Activated CD4-positive, alpha-beta T cell treated with anti-CD3 and anti-CD28 coated beads, Interleukin-2, amount 10 ng/mL, durations not matched to agents 7 days and 5 days (primary cell): ENCODE results near the gene LHX4. TPM values are rescaled to one million over a fixed set of nuclear protein-coding genes. Genes with fewer than 3 reads are reported as not detected.

Experiments
- CTCF ChIA-PET: fragments of 350-600 bp; sonication (Branson Sonifier 250); formaldehyde crosslinking; loops from one replicate; lab custom pipeline; 2021; ENCODE audit warnings: antibody characterized with exemption; lab: Charles Lee
- POLR2A ChIA-PET: fragments of 350-600 bp; sonication (Branson Sonifier 250); formaldehyde crosslinking; loops from one replicate; lab custom pipeline; 2021; ENCODE audit warnings: antibody characterized with exemption; lab: Charles Lee
- DNase-seq: peaks from one replicate; pipeline ENCODE4 v3.0.0-alpha.2; 2020
- H3K27ac Mint-ChIP-seq: one replicate; pipeline ENCODE4 v1.8.0; 2021; ENCODE audit warnings: mild to moderate bottlenecking, moderate library complexity, mixed read lengths
- H3K27me3 Mint-ChIP-seq: one replicate; pipeline ENCODE4 v1.8.0; 2021; ENCODE audit warnings: mixed read lengths
- H3K36me3 Mint-ChIP-seq: one replicate; pipeline ENCODE4 v1.8.0; 2021; ENCODE audit warnings: low read depth, mixed read lengths
- H3K4me1 Mint-ChIP-seq: one replicate; pipeline ENCODE4 v1.8.0; 2021; ENCODE audit warnings: mixed read lengths
- H3K4me3 Mint-ChIP-seq: one replicate; pipeline ENCODE4 v1.8.0; 2021; ENCODE audit warnings: mild to moderate bottlenecking, moderate library complexity, mixed read lengths
- H3K9me3 Mint-ChIP-seq: one replicate; pipeline ENCODE4 v1.8.0; 2021; ENCODE audit warnings: mixed read lengths
- total RNA-seq, 2 experiments: library from RNA; stranded (reverse); gene quantifications; one replicate each; pipeline ENCODE4 v1.2.3, GENCODE V29; 2021

LHX4 gene
- total RNA-seq, 2 experiments from 2014 or later = not detected

GRCh38 chr1:180218806-180219765 lies 11.0 kb upstream of the LHX4 start:
- no peak for DNase-seq
- Mint-ChIP-seq H3K4me3 (no peak overlapping the region), H3K9me3 (no peaks in the 10 kb centered on the region), H3K27me3 (peaks cover 28% of the 10 kb centered on the region), H3K36me3 (no peaks in the 10 kb centered on the region), H3K27ac (no peak overlapping the region), H3K4me1 (peaks cover 2% of the 10 kb centered on the region)
- ChIA-PET CTCF (interaction anchor here (2.0 kb wide), 1 partner anchor 40 kb away, joined by 6 read pairs; no protein-coding TSS in a partner anchor), POLR2A (no interaction called here)

- POLR2A ChIA-PET = no interaction called here
- no peaks in the 10 kb centered on the region for H3K4me1 Mint-ChIP-seq
- no peak overlapping the region for H3K4me3 Mint-ChIP-seq
- H3K27ac Mint-ChIP-seq = no peak overlapping the region
- CTCF ChIA-PET = interaction anchor here (1.3 kb wide), 1 partner anchor 30 kb away, joined by 4 read pairs; no protein-coding TSS in a partner anchor
- H3K36me3 Mint-ChIP-seq = no peaks in the 10 kb centered on the region
- H3K9me3 Mint-ChIP-seq = no peaks in the 10 kb centered on the region
- H3K27me3 Mint-ChIP-seq = peaks cover 35% of the 10 kb centered on the region
- DNase-seq = no peak
Measured at GRCh38 chr1:180219776-180220175, 10.3 kb upstream of the LHX4 start.

DNA sequence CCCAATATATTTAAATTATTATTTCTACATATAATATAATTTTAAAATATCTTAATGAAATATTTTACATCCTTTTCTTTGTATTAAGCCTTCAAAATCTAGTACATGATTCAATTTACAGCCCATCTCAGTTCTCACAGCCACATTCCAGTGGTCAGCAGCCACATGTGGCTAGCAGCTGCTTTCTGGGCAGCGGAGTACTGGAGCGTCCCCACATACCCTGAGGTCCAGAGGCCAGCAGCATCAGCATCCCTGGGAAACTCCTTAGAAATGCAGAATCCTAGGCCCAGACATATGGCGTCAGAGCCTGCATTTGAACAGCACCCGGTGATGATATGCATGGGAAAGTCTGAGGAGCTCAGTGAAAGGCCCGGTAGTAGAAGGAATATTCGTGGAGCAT lies 8.6 kb upstream of the LHX4 start:
- CTCF ChIA-PET = no interaction called here
- H3K27ac Mint-ChIP-seq = no peak overlapping the region

GRCh38 chr1:180224902-180225301 lies 5.2 kb upstream of the LHX4 start:
- CTCF ChIA-PET = interaction anchor here (0.6 to 1.0 kb wide), 3 partner anchors 16 to 224 kb away, joined by 3 read pairs; no protein-coding TSS in a partner anchor
- peaks cover 8% of the 10 kb centered on the region for H3K4me1 Mint-ChIP-seq
- DNase-seq = no peak
- H3K27me3 Mint-ChIP-seq = peaks cover 72% of the 10 kb centered on the region
- H3K4me3 Mint-ChIP-seq = no peak overlapping the region
- H3K9me3 Mint-ChIP-seq = no peaks in the 10 kb centered on the region
- POLR2A ChIA-PET = no interaction called here
- H3K27ac Mint-ChIP-seq = no peak overlapping the region
- H3K36me3 Mint-ChIP-seq = no peaks in the 10 kb centered on the region

More for the DNA sequence above, 8.6 kb upstream of the LHX4 start:
- no peak for DNase-seq
- H3K4me3 Mint-ChIP-seq = no peak overlapping the region
- H3K9me3 Mint-ChIP-seq = no peaks in the 10 kb centered on the region
- peaks cover 49% of the 10 kb centered on the region for H3K27me3 Mint-ChIP-seq
- no peaks in the 10 kb centered on the region for H3K36me3 Mint-ChIP-seq
- H3K4me1 Mint-ChIP-seq = no peaks in the 10 kb centered on the region
- POLR2A ChIA-PET = no interaction called here

- peaks cover 73% of the 10 kb centered on the region for H3K27me3 Mint-ChIP-seq
- no peaks in the 10 kb centered on the region for H3K36me3 Mint-ChIP-seq
- DNase-seq = no peak
- POLR2A ChIA-PET = no interaction called here
- no peak overlapping the region for H3K4me3 Mint-ChIP-seq
- H3K9me3 Mint-ChIP-seq = no peaks in the 10 kb centered on the region
- H3K27ac Mint-ChIP-seq = no peak overlapping the region
- CTCF ChIA-PET = interaction anchor here (0.6 to 1.0 kb wide), 3 partner anchors 16 to 223 kb away, joined by 3 read pairs; no protein-coding TSS in a partner anchor
- H3K4me1 Mint-ChIP-seq = peaks cover 8% of the 10 kb centered on the region
Measured at GRCh38 chr1:180225403-180225802, 4.7 kb upstream of the LHX4 start.

DNA sequence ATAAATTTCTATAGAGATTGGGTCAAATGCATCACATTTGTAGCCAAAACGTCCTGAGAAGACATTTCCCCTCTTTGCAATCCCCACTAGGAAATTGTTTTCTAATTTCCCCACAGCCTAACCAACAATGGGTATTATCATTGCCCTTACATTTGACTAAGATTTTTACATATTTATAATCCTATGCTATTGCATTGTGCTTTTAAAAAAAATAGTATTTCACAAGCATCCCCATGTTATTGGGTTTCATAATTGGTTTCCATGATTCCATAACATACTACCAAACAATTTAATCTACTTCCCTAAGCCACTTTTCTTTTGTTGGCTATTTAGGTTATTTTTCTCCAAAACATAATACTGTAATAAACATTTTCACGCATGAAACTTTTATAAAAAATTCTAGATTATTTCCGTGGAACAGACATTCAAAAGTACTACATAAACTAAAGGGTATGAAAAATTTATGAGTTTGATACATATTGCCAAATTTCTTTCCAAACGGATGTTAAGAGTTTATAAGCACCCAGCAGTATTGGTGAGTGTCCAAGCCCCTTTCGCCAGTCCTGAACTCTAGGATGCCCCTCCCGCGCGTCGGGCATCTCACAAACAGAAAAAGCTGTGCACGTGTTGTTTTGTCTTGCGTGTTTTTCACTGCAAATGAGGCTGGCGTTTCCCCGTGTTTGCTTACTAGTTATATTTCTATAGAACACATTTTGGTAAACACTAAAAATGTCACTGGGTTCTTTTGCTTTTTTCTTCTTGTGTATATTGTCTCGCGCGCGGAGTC lies 2.0 kb upstream of the LHX4 start:
- Mint-ChIP-seq H3K27me3 (peaks cover 76% of the 10 kb centered on the region), H3K36me3 (no peaks in the 10 kb centered on the region)

DNA sequence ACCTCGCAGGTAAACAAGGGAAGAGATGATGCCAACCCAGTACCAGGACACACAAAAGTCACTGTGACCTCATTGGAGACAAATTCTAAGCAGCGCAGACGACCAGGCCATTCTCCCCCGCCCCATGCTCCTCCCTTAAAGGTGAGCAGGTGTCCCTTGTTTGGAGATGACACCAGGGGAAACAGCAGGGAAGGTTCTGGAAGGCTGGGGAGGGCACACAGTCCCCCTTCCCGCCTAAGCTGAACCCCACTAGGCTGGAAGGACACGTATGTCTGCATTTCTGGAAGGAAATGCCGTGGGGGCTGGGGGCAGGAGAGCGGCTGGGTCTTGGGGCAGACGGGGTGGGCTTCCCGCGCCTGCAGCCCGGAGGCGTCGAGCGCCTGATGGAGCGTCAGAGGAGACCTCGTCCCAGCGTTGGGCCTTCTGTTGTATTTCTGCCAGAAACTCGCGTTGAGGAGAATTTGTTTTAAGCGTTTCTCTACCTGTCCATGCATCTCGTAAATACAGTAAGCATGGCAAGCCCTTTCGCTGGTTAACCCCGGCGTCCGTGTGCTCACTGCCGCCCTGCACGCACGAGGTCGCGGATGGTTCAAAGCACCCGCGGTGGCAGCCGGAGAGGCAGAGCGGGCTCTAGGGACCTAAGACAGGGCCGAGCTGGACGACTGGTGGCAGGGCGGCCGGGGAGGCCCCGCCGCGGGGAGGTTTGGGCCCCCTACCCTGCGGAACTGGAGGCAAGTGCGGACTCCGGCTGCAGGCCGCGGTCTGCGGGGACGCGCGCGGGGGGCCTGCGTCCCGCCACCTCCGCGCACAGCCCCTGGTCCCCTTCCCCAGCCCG lies 1.2 kb upstream of the LHX4 start:
- no peaks in the 10 kb centered on the region for H3K36me3 Mint-ChIP-seq
- DNase-seq = no peak
- peak overlapping the region; percentile 62 for H3K4me3 Mint-ChIP-seq
- ChIA-PET POLR2A (no interaction called here), CTCF (interaction anchor here (0.7 kb wide), 1 partner anchor 12 kb away, joined by 3 read pairs; no protein-coding TSS in a partner anchor)
- no peak overlapping the region for H3K27ac Mint-ChIP-seq
- H3K9me3 Mint-ChIP-seq = no peaks in the 10 kb centered on the region
- H3K4me1 Mint-ChIP-seq = peaks cover 18% of the 10 kb centered on the region
- H3K27me3 Mint-ChIP-seq = peaks cover 77% of the 10 kb centered on the region

More for the DNA sequence above, 2.0 kb upstream of the LHX4 start:
- Mint-ChIP-seq H3K9me3 (no peaks in the 10 kb centered on the region), H3K27ac (no peak overlapping the region), H3K4me1 (peaks cover 16% of the 10 kb centered on the region), H3K4me3 (peak overlapping the region; percentile 62)
- ChIA-PET POLR2A (no interaction called here), CTCF (interaction anchor here (0.7 kb wide), 1 partner anchor 13 kb away, joined by 3 read pairs; no protein-coding TSS in a partner anchor)
- DNase-seq = no peak

- H3K36me3 Mint-ChIP-seq = no peaks in the 10 kb centered on the region
- DNase-seq = no peak
- H3K27ac Mint-ChIP-seq = no peak overlapping the region
- H3K27me3 Mint-ChIP-seq = peaks cover 76% of the 10 kb centered on the region
- peak overlapping the region; percentile 66 for H3K4me3 Mint-ChIP-seq
- no peaks in the 10 kb centered on the region for H3K9me3 Mint-ChIP-seq
- ChIA-PET POLR2A (no interaction called here), CTCF (interaction anchor here (1.0 kb wide), 1 partner anchor 23 kb away, joined by 3 read pairs; no protein-coding TSS in a partner anchor)
- peaks cover 27% of the 10 kb centered on the region for H3K4me1 Mint-ChIP-seq
Measured at GRCh38 chr1:180230416-180230790, 339 bp downstream of the LHX4 start.

- CTCF ChIA-PET = interaction anchor here (0.9 to 1.6 kb wide), 4 partner anchors 17 to 43 kb away, joined by 3 to 4 read pairs (median 3); no protein-coding TSS in a partner anchor
- H3K36me3 Mint-ChIP-seq = no peaks in the 10 kb centered on the region
- peaks cover 76% of the 10 kb centered on the region for H3K27me3 Mint-ChIP-seq
- H3K4me3 Mint-ChIP-seq = peak overlapping the region; percentile 60
- H3K9me3 Mint-ChIP-seq = no peaks in the 10 kb centered on the region
- peaks cover 30% of the 10 kb centered on the region for H3K4me1 Mint-ChIP-seq
- no peak for DNase-seq
- POLR2A ChIA-PET = no interaction called here
- H3K27ac Mint-ChIP-seq = no peak overlapping the region
Measured at GRCh38 chr1:180230791-180231505, 884 bp downstream of the LHX4 start.

DNA sequence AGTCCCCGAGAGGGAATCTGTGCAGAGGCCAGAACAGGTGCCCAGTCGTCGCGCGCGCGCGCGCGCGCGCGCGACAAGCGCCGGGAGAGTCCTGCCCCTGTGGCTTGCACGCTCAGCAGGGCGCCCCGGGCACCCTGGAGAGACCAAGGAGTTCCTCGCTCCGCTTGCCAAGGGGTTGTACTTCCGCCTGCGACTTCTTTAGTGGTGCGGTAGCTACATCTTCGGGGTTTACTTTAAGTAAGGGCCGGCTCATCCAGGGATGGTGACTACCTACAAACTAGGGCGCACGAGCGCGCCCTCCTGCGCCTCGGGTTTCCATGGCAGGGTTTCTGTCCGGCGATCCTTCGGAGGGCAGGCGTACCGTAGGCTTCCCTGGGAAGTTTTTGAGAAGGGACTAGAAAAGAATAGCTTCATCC lies 1.4 kb downstream of the LHX4 start:
- H3K27ac Mint-ChIP-seq = no peak overlapping the region
- H3K4me1 Mint-ChIP-seq = peaks cover 34% of the 10 kb centered on the region
- H3K4me3 Mint-ChIP-seq = peak overlapping the region; percentile 60
- peak; percentile 25 for DNase-seq
- ChIA-PET POLR2A (no interaction called here), CTCF (interaction anchor here (0.9 to 1.6 kb wide), 3 partner anchors 16 to 43 kb away, joined by 3 to 4 read pairs (median 3); no protein-coding TSS in a partner anchor)
- peaks cover 79% of the 10 kb centered on the region for H3K27me3 Mint-ChIP-seq
- no peaks in the 10 kb centered on the region for H3K36me3 Mint-ChIP-seq
- H3K9me3 Mint-ChIP-seq = no peaks in the 10 kb centered on the region

GRCh38 chr1:180231936-180232335 lies 1.9 kb downstream of the LHX4 start:
- H3K27me3 Mint-ChIP-seq = peaks cover 80% of the 10 kb centered on the region
- H3K36me3 Mint-ChIP-seq = no peaks in the 10 kb centered on the region
- no peak overlapping the region for H3K27ac Mint-ChIP-seq
- peaks cover 36% of the 10 kb centered on the region for H3K4me1 Mint-ChIP-seq
- DNase-seq = no peak
- H3K4me3 Mint-ChIP-seq = peak overlapping the region; percentile 60
- H3K9me3 Mint-ChIP-seq = no peaks in the 10 kb centered on the region
- ChIA-PET CTCF (interaction anchor here (1.5 to 1.6 kb wide), 2 partner anchors 16 to 18 kb away, joined by 3 to 4 read pairs; no protein-coding TSS in a partner anchor), POLR2A (no interaction called here)
